OCI-M1 (cell line): ENCODE results near the gene THSD7B.
"Not testable (repeated sequence)": the region's sequence is repeated elsewhere in the genome, so short reads cannot be mapped to it uniquely, and the experiment has no call there.

Experiments used
- DNase-seq: peaks from one replicate; lab custom pipeline; 2025; lab: John Stamatoyannopoulos, UW

The THSD7B gene

DNA sequence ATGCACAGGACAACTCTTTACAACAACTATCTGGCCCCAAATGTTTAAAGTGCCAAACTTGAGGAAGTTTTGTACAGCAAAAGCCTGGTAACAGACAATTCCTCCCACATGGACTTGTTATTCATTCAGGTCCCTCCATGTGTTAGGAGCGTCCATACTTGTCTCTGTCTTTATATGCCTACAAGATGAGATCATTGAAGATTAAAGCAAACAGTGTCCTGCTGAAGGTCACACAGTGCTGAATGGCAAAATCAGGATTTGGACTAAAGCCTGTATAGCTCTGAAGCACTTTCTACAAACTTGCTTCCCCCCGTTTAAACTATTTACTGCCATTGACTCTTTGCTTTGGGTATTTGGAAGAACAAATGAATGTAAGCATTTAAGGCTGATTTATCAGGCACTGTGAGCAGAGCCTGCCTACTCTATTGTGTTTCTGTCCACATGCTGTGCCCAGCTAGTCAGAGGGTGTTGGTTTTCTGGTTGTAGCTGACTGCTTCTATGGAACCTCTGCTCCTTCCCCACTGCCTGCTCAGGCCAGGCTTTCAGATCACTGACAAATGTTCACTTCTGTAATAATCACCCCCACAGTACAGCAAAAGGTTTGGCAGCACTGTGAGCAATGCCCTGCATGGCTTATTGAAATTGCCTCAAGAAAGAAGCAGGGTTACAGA lies 274.3 kb downstream of the THSD7B start:
- DNase-seq = no peak

DNA sequence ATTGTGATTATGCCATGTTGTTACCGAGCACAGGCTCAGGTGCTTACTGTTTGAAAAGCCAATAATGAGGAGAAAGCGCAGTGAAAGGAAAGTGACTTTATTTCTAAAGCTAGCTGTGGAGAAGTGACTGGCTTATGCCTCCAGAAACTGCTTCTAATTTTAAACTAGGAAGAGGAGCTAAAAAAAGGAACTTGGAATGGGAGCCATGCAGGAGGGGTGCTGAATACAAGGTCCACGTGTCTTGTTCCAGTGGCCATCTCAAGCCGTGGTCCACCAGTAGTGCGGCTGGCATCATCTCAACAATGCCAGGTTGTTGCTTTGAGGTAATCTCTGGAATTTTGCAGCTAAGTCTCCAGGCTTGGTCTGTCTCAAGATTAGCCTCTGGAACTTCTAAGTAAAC lies 282.0 kb downstream of the THSD7B start:
- no peak for DNase-seq

DNA sequence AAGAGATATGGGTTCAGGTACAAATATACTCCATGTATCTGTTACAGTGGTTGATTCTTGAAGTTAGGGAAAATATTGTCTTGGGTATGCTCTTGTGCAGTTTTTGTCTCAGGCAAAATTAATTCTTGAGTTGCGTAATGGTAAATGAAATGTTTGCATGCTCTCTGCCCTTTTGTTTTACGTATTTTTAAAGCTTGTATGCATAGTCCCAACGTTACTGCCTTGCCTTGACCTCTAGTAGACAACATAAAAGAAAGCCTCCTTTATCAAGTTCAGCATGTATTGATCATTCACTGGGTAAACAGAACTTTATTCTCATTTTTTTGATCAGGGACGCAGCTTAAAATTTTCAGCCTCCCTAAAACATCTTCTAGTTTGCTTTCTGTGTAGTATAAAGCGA lies 283.1 kb downstream of the THSD7B start:
- DNase-seq = no peak

DNA sequence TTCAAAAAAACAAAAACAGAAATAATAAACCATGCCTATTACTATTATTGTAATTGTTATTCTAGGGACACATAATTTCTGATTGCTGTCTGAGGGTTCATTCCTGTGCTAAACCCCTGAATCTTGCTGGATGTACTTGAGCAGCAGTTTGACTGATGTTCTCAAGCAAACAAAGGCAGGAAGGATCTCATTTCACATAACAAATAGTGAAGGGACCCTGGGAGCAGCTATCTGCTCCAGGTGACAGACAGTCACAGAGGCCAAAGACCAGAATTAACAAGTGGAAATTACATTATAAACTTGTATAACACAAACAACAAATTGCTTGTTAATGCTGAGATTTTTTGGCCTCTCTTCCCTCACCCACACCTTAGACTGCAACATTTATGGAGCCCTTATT lies 284.2 kb downstream of the THSD7B start:
- DNase-seq = no peak

DNA sequence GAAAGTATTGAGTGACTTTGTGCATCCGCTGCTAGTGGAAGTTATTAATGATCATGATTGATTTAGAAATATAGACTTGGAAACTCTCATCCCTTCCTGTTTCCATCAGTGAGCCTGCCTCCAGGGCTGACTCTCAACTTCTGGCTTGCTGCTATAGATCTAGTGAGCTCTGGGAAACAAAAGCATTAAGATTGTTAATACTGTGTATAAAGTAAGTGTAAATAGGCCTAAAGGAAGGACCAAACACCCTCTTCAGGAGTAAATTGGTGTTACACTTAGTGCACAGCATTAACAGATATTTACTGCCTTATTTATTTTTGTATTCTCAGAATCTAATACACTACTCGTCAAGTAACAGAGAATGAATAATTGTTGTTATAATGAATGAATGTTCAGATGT lies 285.6 kb downstream of the THSD7B start:
- DNase-seq = no peak

DNA sequence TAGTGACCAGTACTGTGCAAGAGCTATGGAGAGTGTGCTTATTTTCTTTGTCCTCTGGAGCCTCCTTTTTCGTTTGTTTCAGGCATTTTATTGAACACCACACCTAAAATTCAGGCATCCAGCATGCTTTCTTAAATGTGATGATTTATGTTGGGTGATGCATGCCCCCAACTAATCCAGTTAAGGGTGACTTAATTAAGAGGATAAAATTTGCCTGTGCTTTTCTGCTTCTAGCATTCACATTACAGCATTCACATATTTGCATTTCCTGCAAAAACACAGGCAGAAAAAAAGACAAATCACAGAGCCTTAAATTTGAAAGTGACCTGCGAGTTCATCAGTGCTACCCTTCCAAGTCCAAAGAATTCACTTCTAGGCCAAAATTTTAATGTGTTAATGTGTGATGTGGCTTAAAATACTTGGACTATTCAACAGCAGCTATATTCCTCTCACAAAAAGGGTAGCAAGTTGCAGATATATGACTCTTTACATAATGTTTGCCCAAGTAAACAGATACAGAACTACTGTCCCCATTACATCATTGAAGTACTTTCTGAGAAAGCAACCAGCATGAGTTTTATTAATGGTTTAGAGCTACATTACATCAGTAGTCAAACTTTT lies 286.5 kb downstream of the THSD7B start:
- DNase-seq = no peak

DNA sequence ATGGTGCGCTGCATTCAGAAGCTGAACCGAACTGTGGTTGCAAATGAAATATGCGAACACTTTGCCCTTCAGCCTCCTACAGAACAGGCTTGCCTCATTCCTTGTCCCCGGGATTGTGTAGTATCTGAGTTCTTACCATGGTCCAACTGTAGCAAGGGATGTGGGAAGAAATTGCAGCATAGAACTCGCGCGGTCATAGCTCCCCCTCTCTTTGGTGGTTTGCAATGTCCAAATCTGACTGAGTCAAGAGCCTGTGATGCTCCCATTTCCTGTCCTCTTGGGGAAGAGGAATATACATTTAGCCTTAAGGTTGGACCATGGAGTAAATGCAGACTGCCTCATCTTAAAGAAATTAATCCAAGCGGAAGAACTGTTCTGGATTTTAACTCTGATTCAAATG lies 291.4 kb downstream of the THSD7B start:
- no peak for DNase-seq

DNA sequence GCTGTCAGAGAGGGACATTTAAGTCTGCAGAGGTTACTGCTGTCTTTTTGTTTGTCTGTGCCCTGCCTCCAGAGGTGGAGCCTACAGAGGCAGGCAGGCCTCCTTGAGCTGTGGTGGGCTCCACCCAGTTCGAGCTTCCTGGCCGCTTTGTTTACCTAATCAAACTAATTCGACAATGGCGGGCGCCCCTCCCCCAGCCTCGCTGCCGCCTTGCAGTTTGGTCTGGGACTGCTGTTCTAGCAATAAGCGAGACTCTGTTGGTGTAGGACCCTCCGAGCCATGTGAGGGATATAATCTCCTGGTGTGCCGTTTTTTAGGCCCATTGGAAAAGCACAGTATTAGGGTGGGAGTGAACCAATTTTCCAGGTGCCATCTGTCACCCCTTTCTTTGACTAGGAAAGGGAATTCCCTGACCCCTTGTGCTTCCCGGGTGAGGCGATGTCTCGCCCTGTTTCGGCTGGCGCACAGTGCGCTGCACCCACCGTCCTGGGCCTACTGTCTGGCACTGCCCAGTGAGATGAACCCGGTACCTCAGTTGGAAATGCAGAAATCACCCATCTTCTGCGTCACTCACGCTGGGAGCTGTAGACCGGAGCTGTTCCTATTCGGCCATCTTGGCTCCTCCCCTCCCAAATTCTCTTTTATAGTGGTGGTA lies 310.9 kb downstream of the THSD7B start:
- DNase-seq = not testable (repeated sequence)

DNA sequence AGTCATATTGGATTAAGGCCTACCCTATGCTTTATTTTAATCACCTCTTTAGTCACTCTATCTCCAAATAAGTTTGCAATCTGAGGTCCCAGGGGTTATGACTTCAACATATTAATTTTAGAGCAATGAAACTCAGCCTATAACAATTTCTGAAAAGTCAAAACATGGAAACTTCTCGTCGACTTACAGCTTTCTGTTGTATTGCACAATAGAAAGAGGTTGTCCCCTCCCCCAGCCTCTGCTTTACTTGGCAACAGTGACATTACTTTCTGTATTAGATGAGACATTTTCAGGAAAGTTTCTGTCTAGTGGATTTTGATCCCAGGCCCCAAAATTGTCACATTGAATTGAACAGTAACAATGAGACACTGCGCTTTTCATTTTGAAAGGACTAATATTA lies 326.4 kb downstream of the THSD7B start:
- DNase-seq = peak; percentile 72

DNA sequence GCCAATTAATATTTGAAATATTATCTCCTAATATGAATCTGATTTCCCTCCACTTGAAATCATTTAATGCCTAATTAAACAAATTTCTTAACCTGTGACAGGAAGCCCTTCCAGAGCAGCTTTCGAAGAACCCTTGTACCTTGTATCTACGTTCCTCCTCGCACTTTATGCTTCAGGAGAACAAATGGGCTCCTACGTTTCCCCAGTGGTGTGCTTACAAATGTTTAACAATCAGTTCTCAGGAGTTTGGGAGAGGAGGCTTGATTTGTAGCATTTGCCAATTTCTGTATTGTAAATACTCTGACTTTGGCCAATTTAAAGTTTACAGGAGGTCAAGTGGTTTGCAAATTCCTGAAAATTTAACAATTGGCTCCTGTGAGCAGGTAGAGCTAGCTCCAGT lies 327.8 kb downstream of the THSD7B start:
- DNase-seq = no peak

DNA sequence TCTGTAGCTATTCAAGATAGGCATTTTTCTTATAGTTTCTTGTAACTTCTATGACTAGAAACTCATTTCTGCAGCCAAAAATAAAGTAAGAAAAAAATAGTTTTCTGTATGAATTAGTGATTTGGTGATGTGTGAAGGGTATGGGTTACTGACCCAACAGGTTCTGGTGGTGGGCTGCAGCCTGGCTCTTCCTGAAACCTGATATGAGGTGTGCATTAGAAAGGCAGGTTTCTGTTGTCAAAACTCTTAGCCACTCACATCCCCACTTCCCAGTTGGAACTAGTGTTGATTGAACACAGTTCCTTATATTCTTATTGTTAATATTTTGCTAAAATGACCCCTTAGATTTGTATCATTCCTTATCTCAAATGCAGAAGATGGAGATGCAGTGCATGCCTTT lies 330.8 kb downstream of the THSD7B start:
- DNase-seq = no peak

DNA sequence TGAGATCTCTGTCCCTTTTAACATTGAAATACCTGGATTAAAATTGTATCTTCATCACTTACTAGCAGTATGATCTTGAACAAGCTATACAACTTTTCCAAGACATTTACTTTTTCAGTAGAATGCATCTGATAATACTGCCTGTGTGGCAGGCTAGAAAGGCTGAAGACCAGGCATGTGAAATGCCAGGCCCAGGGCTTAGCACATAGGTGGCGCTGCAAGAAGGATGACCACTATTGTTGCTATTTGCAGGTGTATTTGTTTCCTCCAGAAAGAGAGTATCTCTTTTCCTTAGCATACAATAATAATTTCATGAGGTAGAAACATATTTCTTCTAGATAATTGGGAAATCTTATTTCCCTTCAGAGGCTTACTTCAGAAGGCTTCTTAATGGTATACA lies 331.3 kb downstream of the THSD7B start:
- DNase-seq = peak; percentile 2

DNA sequence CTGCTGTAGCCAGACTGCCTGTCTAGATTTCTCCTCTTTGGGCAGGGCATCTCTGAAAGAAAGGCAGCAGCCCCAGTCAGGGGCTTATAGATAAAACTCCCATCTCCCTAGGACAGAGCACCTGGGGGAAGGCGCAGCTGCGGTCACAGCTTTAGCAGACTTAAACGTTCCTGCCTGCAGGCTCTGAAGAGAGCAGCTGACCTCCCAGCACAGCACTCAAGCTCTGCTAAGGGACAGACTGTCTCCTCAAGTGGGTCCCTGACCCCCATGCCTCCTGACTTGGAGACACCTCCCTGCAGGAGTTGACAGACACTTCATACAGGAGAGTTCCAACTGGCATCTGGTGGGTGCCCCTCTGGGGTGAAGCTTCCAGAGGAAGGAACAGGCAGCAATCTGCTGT lies 336.5 kb downstream of the THSD7B start:
- DNase-seq = not testable (repeated sequence)

DNA sequence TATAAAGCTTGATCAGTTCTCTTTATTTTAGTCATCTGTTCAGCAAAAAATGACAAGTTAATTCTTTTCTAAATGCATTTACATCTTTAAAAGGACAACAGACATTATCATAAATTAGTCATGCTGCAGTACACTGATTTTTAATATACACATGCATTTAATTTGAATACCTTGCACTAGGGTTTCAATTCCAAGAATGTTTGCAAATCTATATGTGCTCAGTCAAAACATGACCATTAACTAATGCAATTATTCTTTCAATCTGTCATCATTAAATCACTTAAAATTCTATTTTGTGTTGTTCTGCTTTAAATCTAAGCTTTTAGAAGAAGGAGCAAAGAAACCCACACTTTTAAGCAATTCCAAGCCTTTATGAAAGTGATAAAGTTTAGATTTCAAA lies 342.6 kb downstream of the THSD7B start:
- no peak for DNase-seq

DNA sequence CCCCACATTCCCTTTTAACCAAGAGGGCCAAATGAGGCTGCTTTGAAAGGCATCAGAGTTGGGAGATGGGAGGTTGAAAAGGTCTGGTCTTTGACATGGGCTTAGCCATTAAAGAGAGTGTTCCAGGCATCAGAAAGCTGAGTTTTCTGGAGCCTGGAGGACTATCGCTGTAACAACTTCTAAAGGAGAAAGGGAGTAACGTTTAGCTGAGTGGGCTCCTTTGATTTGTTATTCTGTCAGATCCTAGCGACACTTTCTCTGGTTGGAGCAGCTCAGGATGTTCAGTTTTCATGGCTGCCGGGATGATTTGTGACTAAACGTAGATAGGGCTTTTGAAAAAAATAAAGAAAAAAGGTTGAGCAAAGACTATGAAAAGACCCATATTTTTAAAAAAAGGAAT lies 346.6 kb downstream of the THSD7B start:
- DNase-seq = no peak

DNA sequence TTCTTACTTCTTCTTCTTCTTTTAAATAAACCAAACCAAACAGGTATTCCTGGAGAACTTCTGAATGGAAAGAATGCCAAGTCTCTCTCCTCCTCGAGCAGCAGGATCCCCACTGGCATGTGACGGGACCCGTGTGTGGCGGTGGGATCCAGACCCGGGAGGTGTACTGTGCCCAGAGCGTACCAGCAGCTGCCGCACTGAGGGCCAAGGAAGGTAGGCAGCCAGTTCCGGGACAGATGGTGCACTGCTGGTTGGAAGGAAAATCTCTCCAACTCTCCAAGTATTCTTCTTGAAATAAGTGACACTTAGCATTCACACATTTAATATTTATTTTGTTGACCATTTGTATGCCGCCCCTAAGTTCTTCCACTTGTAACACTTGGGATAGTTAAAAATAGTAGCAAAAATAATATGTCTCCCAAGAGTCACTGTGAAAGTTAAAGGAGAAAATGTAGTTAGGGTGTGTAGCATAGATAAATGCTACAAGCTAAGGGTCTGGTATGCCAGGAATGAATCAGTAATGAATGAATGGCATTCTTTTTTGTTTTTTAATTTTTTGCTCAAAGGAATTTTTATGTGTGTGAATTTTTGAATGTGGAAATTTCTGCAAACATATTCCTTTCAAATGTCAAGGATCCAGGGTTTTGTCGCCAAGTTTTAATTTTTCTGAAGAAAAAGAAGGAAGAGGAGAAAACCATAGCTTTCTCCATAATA lies 349.9 kb downstream of the THSD7B start:
- DNase-seq = no peak

DNA sequence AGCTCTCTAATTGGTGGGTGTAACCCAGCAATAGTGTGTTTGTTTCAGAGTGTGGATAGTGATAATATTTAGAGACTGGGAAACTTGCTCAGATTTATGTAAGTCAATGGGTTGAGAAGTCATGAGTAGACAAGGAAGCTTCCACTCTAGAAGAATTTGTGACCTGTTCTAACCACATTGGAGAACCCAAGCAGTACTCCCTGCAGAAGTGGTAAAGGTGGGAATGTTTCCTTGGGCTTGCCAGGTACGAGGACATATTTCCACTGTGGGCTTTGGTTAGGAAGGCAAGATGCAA lies 350.4 kb downstream of the THSD7B start:
- no peak for DNase-seq

DNA sequence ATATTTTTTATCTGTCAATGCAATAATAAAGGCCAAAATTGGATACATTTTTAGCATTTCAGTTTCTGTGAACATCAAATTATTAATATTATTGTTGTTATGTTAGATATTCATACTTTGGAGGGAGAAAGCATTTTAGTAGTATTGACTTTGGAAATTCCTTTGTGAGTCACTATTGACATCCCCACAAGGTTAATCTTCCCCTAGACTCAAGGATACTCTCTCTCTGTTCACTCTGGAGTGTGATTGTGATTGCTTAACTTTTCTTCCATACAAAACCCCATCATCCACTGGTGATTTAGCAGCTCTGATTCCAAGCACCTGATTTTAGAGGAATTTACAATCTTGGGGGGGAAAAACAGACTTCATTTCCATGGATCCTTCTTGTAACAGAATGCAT lies 352.0 kb downstream of the THSD7B start:
- no peak for DNase-seq

DNA sequence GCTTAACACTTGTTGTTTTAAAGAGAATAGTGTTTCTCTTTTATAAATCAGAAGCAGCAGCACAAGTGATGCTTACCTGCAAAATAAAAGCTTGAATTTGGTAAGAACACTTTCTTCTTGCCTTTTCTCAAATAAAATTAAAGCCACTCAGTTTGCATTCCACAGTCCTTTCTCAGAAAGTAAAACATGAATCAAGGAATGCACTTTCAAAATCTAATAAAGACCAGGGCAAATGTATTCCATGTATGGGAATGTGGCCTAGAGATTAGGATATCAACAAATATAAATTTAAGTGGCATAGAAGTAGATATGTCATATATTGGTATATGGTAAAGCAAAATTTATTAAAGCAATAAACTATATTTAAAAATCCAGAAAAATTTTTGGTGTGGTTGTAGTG lies 352.8 kb downstream of the THSD7B start:
- DNase-seq = no peak

DNA sequence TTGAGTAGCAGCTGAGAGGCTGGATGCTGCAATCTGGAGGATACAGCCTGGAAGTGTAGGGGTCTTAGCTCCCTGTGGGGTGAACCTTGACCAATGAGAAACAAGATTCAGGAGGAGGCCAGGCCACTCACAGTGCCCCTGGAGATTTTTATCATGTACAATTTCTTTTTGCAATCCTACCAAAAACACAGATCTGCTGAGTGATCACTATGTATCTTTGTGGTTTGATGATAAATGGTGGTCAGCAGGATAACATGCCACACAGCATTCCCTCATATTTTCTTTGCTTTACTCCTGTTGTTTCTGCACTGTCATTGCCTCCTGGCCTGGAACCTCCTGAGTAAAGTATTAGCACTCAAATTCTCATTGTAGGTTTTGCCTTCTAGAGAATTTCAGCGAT lies 357.9 kb downstream of the THSD7B start:
- no peak for DNase-seq

DNA sequence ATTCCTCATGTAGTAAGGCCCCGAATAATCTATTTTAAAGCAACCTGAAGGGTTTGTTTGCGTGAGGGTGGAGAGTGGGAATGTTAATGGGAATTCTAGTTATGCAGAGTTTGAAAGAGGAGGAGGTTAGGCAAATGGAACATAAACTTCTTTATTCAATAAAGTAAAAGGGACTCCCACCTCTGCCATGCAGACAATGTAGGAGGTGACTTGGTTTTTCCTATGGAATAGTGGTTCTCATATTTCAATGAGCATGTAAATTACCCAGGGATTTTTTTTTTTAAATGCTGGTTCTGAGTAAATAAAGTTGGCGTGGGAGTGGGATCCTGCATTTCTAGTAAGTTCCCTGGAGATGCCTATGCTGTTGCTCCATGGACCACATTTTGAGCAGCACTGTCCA lies 367.9 kb downstream of the THSD7B start:
- no peak for DNase-seq

DNA sequence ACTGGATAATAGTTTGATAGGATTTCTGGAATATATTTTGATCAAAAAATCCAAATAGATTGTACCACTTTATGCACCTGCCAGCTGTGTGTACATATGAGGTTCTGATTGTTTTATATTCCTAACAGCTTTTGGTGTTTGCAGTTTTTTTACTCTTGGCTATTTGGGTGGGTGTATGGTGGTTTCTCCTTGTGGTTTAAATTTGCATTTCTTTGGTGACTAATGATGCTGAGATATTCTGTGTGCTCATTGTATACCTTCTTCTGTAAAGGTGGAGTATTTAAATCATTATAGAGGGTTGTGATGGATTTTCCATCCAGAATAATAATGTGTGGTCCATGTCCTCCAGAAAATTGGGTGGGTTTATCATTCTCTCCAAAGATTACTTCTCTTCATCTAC lies 372.9 kb downstream of the THSD7B start:
- no peak for DNase-seq

DNA sequence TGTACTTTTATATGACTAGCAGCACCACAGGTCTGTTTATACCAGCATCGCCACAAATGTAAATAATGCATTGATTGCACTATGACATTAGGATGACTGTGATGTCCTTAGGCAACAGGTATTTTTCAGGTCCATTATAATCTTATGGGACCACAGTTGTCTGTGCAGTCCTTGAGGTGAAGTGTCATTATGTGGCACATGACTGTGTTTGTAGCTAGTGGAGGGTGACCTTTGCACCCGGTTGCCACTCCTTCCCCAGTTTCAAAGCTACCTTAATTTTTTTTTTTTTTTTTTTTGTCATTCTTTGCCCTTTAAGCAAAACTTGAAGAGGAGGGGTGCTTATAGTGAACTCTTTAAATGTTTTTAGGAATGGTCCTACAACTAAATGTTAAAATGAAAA lies 386.4 kb downstream of the THSD7B start:
- DNase-seq = no peak
